ENCODE data around the gene ATG5.

DNA sequence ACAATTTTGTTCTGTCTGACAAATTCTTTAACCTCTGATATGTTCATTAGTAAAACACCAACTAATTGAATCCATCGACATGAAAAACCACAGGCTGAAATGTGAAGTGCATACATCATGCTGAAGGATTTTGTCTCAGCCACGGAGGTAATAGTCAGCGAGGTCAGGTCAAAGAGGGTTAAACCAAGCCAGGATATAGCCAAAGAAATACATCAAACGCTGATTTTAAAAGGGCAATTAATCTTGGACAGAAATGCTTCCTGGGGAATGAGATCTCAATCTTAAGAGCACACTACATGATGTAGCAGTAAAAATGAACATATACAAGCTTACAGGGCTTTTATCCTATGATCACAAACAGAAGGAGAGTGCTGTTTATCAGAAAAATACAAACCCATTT, 132.7 kb downstream of the ATG5 start:
- TF ChIP-seq, protein P1, sequence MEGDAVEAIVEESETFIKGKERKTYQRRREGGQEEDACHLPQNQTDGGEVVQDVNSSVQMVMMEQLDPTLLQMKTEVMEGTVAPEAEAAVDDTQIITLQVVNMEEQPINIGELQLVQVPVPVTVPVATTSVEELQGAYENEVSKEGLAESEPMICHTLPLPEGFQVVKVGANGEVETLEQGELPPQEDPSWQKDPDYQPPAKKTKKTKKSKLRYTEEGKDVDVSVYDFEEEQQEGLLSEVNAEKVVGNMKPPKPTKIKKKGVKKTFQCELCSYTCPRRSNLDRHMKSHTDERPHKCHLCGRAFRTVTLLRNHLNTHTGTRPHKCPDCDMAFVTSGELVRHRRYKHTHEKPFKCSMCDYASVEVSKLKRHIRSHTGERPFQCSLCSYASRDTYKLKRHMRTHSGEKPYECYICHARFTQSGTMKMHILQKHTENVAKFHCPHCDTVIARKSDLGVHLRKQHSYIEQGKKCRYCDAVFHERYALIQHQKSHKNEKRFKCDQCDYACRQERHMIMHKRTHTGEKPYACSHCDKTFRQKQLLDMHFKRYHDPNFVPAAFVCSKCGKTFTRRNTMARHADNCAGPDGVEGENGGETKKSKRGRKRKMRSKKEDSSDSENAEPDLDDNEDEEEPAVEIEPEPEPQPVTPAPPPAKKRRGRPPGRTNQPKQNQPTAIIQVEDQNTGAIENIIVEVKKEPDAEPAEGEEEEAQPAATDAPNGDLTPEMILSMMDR (IDR thresholded peaks at IDR 0.05; ENCODE audit: low read depth, low read length, poor library complexity, severe bottlenecking), result no peak
- no peak for TF ChIP-seq EZH2phosphoT487 (IDR thresholded peaks at IDR 0.05; ENCODE audit: borderline replicate concordance, low read length)

All from DOHH2 (cell line).